NCI-H2196 treated with DMSO at 0.1 percent for 48 hours (cell line): ENCODE results near the gene ZNF319.
A peak's percentile ranks its signal among the peaks of the same experiment; 100 is the strongest.
"Not testable (repeated sequence)": the region's sequence is repeated elsewhere in the genome, so short reads cannot be mapped to it uniquely, and the experiment has no call there.

Source experiments
- DNase-seq: peaks from one replicate; lab custom pipeline; 2025; ENCODE audit not compliant: unreplicated experiment; lab: John Stamatoyannopoulos, UW

Gene ZNF319

GRCh38 chr16:58022601-58023371 is 22.3 kb upstream of the ZNF319 start:
- peak; percentile 24 for DNase-seq

DNA sequence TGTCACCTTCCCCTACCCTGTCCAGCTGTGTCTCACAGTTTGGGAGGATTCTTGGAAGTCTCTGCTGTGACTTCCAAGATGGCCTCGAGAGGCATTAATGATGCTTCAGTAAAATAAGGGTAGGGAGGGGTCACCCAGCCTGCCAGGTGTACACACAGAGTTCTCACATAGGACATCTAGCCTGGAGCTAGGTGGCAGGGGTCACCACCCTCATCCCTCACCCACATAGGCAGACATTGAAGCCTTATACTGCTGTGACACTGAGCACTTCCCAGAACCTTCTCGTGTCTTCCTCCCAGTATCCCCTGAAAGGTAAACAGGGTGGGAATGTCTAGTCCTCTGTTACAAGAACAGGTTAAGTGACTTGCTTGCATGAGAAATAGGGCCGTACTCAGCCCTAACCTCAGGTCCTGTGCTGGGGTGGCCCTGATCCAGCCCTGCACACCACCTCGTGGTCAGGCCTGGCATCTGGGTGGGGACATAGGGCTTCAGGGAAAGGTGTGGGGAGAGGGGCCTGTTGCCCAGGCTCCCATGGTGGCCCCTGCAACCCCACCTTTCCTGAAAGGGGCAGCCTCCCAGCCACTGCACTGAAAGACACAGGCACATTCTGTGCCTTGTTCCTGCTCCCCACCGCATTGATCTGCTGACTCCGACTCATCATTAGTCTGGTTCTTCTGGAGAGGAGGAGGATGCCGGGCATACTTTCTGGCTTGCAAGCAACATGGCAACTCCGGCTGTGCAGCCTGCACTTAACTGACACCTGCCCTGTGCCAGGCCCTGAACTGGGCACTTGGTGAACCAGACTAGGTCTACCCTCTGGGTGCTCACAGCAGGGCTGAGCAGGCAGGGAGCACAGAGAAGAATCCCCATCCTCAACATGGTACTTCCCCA is 21.4 kb upstream of the ZNF319 start:
- DNase-seq = no peak

DNA sequence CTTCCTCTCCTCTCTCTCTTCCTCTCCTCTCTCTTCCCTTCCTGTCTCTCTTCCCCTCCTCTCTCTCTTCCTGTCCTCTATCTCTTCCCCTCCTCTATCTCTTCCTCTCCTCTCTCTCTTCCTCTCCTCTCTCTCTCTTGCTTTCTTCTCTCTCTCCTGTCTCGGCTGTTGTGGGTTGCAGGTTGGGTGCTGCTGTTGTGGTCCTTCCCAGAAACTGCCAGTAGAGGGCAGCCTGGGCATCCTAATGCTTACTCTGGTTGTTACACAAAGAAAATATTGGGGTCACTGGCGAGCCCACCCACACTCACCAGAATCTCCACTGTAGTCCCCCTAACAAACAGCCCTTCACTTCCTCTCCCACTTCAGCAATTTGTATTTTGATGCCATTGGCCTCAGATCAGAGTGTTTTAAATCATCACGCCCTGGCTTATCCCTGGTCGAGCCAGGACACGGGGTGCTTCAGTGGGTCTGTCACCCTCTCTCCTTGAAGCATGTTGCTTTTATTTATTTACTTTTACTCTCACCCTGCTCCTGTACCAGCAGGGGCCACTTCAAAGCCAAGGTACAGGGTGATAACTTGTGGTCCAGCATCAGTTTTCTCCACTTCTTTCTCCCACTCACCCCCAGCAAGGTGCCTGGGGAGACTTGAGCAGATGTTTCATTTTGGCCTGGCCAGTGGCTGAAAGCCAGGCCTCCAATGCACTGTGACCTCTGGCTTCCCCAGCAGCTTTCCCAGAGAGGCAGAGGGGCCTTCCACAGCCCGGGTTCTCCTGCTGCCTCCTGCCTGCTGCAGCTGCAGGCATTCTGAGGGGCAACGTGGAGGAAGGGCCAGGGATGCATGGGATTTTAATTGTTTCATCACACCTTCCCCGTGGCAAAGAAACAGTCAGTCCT is 20.4 kb upstream of the ZNF319 start:
- DNase-seq = no peak

GRCh38 chr16:58019866-58020538 is 19.5 kb upstream of the ZNF319 start:
- no peak for DNase-seq

- no peak for DNase-seq
These were observed 18.3 kb upstream of the ZNF319 start for GRCh38 chr16:58018803-58019202.

- no peak for DNase-seq
These were observed 16.5 kb upstream of the ZNF319 start for GRCh38 chr16:58016840-58017446.

GRCh38 chr16:58013201-58013956 is 12.9 kb upstream of the ZNF319 start:
- DNase-seq = no peak

- no peak for DNase-seq
These were observed 12.0 kb upstream of the ZNF319 start for GRCh38 chr16:58012481-58012880.

DNA sequence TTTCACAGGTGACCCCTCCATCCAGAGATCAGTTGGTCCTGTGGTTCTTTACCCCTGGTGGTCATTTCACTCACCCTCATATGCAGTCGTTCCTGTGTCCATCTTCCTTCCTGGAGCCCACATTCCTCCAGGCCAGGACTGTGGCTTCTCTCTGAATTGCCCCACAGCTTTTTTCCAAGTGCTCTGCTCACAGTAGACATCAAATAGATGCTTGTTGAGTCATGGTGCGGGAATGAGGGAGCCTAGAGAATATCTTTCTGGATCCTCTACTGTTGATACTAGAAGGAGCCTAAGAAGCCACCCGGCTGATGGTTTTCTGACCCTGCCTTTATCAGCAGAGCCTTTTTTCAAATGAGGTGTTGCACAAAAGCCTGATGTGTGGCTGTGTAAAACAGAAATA is 11.2 kb upstream of the ZNF319 start:
- no peak for DNase-seq

GRCh38 chr16:58010886-58011285 is 10.4 kb upstream of the ZNF319 start:
- DNase-seq = no peak

DNA sequence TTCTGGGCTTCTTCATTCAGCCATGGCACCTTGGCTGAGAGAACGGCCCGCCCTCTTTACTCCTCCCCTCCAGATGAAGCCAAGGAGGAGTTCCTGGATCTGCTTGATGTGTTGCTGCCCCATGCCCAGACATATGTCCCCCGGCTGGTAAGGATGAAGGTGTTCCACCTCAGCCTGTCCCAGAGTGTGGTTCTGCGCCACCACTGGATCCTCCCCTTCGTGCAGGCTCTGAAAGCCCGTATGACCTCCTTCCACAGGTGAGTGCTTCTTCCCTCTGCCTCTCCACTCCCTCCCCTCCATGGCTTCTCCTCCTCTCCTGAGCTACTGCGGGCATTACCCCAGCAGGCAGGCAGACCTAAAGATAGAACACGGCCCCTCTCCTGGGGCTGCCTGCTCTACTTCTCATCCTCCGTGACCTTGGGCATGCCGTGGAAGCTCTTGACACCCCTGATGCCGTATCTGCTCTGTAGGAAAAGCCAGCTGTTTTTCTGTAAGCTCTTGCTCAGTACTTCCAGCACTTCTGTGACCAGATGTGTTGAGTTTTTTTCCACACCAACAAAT is 9.5 kb upstream of the ZNF319 start:
- DNase-seq = no peak

DNA sequence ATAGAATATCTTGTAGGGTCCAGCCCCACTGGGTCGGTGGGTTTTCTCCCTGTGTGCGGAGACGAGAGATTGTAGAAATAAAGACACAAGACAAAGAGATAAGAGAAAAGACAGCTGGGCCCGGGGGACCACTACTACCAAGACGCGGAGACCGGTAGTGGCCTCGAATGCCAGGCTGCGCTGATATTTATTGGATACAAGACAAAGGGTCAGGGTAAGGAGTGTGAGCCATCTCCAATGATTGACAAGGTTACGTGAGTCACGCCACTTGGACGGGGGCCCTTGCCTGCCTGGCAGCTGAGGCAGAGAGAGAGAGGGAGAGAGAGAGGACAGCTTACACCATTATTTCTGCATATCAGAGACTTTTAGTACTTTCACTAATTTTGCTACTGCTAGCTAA is 4.3 kb upstream of the ZNF319 start:
- not testable (repeated sequence) for DNase-seq

GRCh38 chr16:58002936-58003335 is 2.5 kb upstream of the ZNF319 start:
- no peak for DNase-seq

GRCh38 chr16:58002416-58002800 is 1.9 kb upstream of the ZNF319 start:
- no peak for DNase-seq

DNA sequence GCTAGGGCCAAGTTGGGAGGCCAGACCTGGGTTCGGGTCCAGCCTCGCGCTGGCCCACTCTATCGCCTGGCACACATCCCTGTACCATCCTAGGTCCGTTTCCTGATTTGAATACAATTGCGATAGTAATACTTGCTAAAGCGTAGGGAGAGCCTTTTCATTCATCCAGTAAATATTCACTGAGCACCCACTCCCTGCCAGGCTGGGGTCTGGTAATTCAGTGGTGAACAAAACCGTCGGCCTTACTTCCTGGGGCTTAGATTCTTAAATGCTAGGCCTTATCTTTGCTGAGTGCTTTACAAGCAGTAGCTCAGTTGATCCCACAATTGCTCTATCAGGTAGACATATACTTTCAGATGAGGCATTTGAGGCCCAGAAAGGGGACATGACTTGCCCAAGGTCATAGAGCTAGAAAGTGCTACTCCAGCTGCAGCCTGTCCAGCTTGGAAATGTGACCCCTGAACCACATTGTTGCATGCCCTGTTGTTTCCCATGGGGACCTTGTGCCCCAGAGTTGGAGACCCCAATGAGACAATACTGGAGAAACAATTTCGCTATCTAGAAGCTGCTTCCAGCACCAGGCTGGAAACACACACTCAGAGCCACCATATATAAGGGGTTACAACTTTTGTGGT is 1.4 kb upstream of the ZNF319 start:
- no peak for DNase-seq

- DNase-seq = no peak
These were observed 519 bp upstream of the ZNF319 start, which contains the start of gene USB1 for GRCh38 chr16:58000706-58001676. TSS of gene USB1 (plus strand) at chr16:58001407. CDS start at chr16:58001484, 77 bp downstream.

DNA sequence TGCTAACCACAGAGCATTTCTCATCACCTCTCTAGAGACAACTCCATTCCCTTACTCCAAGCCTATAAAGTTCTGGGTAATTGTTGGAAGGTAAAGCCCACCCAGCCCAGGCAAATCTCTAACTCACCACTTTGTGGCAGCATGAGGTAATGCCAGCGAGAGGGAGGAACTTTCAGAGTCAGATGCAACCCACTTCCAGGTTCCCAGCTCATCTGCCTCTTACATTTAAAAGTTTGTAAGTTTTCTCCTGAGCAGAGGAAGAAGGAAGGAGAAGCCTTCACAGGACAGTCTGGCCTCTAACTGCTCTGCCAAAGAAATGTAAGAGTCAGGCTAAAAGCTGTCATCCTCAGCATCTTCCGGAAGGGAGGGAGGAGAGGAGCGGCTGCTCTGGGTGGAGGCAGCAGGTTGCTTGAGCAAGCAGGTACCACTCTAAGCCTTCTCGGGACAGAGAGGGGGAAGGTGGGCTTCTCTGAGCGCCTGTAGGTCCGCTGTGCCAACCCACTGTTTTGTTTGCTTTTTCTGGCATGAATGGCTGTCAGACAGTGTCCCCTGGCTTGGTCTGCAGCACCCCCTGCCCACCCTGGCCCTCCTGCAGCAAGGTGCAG is 1.0 kb downstream of the ZNF319 start:
- DNase-seq = no peak
